Body of pancreas (tissue), 4 donors: Measurements from ENCODE around the gene SLC37A1.

Experiments
- CTCF ChIP-seq, 7 experiments: fragments of 450-650 bp in 4 of 7; fragments of 200-600 bp in 3 of 7; sonication (generic) in 3 of 7; IDR thresholded peaks; one replicate each; pipeline ENCODE4 v1.5.1; 2016 to 2019; ENCODE audit warnings: antibody characterized with exemption in 7 of 7
- POLR2A ChIP-seq, 3 donors: fragments of 450-650 bp; IDR thresholded peaks; one replicate each; pipeline ENCODE4 v1.6.1; 2016; ENCODE audit warnings: antibody characterized with exemption in 3 of 3, mild to moderate bottlenecking in 2 of 3

GRCh38 chr21:42521805-42522204, 8.2 kb downstream of the SLC37A1 start:
- TF ChIP-seq CTCF (IDR thresholded peaks at IDR 0.05) (no peak), POLR2A (IDR thresholded peaks at IDR 0.05) (no peak)
